ENCODE measurements around the gene WDR86.

WDR86 gene

GRCh38 chr7:151390598-151391357 is 19.1 kb downstream of the WDR86 start:
- peaks cover 44% of the 10 kb centered on the region for H3K36me3 Mint-ChIP-seq (ENCODE audit: low read depth)
- no peak overlapping the region for H3K27ac Mint-ChIP-seq
- H3K4me1 Mint-ChIP-seq: no peaks in the 10 kb centered on the region
- H3K4me3 Mint-ChIP-seq: no peak overlapping the region
- no peak for TF ChIP-seq CTCF (IDR thresholded peaks at IDR 0.05; ENCODE audit: unreplicated experiment in 3 of 3)
- no peaks in the 10 kb centered on the region for H3K9me3 Mint-ChIP-seq
- H3K27me3 Mint-ChIP-seq (ENCODE audit: low read depth): peaks cover under 1% of the 10 kb centered on the region

GRCh38 chr7:151389768-151390597 is 19.9 kb downstream of the WDR86 start:
- Mint-ChIP-seq H3K9me3 (no peaks in the 10 kb centered on the region), H3K4me3 (no peak overlapping the region), H3K36me3 (ENCODE audit: low read depth) (peaks cover 40% of the 10 kb centered on the region), H3K27ac (no peak overlapping the region), H3K4me1 (no peaks in the 10 kb centered on the region), H3K27me3 (ENCODE audit: low read depth) (peaks cover 5% of the 10 kb centered on the region)
- TF ChIP-seq CTCF (IDR thresholded peaks at IDR 0.05; ENCODE audit: unreplicated experiment in 3 of 3): no peak

GRCh38 chr7:151389096-151389767 is 20.6 kb downstream of the WDR86 start:
- Mint-ChIP-seq H3K4me3 (no peak overlapping the region), H3K9me3 (no peaks in the 10 kb centered on the region), H3K36me3 (ENCODE audit: low read depth) (peaks cover 44% of the 10 kb centered on the region), H3K27me3 (ENCODE audit: low read depth) (peaks cover 5% of the 10 kb centered on the region), H3K27ac (no peak overlapping the region), H3K4me1 (no peaks in the 10 kb centered on the region)
- TF ChIP-seq CTCF (IDR thresholded peaks at IDR 0.05; ENCODE audit: unreplicated experiment in 3 of 3): no peak

GRCh38 chr7:151388430-151388829 is 21.4 kb downstream of the WDR86 start:
- Mint-ChIP-seq H3K27ac (no peak overlapping the region), H3K9me3 (no peaks in the 10 kb centered on the region), H3K4me1 (no peaks in the 10 kb centered on the region), H3K36me3 (ENCODE audit: low read depth) (peaks cover 43% of the 10 kb centered on the region), H3K4me3 (no peak overlapping the region), H3K27me3 (ENCODE audit: low read depth) (peaks cover 7% of the 10 kb centered on the region)
- TF ChIP-seq CTCF (IDR thresholded peaks at IDR 0.05; ENCODE audit: unreplicated experiment in 3 of 3): no peak

- TF ChIP-seq CTCF (IDR thresholded peaks at IDR 0.05; ENCODE audit: unreplicated experiment in 3 of 3): no peak
- no peak overlapping the region for H3K27ac Mint-ChIP-seq
Measured at GRCh38 chr7:151388007-151388297, 21.9 kb downstream of the WDR86 start.

More at GRCh38 chr7:151388007-151388297, 21.9 kb downstream of the WDR86 start:
- H3K4me3 Mint-ChIP-seq: no peak overlapping the region
- no peaks in the 10 kb centered on the region for H3K4me1 Mint-ChIP-seq
- no peaks in the 10 kb centered on the region for H3K9me3 Mint-ChIP-seq
- H3K27me3 Mint-ChIP-seq (ENCODE audit: low read depth): peaks cover 8% of the 10 kb centered on the region
- peaks cover 38% of the 10 kb centered on the region for H3K36me3 Mint-ChIP-seq (ENCODE audit: low read depth)

All from nephron (organoid).